ENCODE data around the gene KRTAP19-6. TPM values are rescaled to one million over a fixed set of nuclear protein-coding genes. Genes with fewer than 3 reads are reported as not detected.

The KRTAP19-6 gene
- total and polyA plus RNA-seq, 8 donors, result not detected

DNA sequence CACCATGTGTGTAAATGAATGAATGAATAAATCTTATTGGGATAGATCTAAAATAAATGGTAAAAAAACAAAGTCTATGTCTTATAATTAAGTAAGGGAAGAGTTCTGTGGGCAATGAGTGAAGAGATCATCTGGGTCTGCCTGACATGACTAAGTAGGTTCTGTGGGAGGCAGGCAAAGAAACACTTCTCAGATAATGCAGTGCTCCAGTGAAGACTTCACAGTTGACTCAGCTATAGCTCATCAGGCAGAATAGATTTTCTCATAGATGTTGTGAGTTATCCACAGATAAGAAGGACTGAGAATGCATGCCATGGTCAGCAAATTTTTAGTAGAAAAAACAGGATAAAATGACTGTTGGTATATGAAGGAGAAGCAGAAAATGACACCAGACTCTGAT lies 36.1 kb upstream of the KRTAP19-6 start:
- Histone ChIP-seq H3K27ac (no peak overlapping the region), H3K27me3 (no peaks in the 10 kb centered on the region), H3K36me3 (no peaks in the 10 kb centered on the region), H3K9me3 (no peaks in the 10 kb centered on the region), H3K4me1 (no peaks in the 10 kb centered on the region), H3K4me3 (no peak overlapping the region)
- intact Hi-C loops (cut with DNase I), result no loop called here
- FAIRE-seq (no peak), DNase-seq (no peak), ATAC-seq (no peak)
- TF ChIP-seq CTCF (IDR thresholded peaks at IDR 0.05), result no peak

GRCh38 chr21:30567617-30568016 lies 26.0 kb upstream of the KRTAP19-6 start:
- FAIRE-seq, result no peak
- intact Hi-C loops (cut with DNase I), result no loop called here
- DNase-seq, result no peak
- no peak for ATAC-seq
- Histone ChIP-seq H3K36me3 (no peaks in the 10 kb centered on the region), H3K4me3 (no peak overlapping the region), H3K27ac (no peak overlapping the region), H3K27me3 (no peaks in the 10 kb centered on the region), H3K9me3 (no peaks in the 10 kb centered on the region), H3K4me1 (no peaks in the 10 kb centered on the region)
- TF ChIP-seq CTCF (IDR thresholded peaks at IDR 0.05), result no peak

- no peak overlapping the region for H3K27ac ChIP-seq
- DNase-seq, result no peak
- no peak for ATAC-seq
- no peak for FAIRE-seq
- intact Hi-C loops (cut with DNase I), result no loop called here
- no peaks in the 10 kb centered on the region for H3K4me1 ChIP-seq
- no peak overlapping the region for H3K4me3 ChIP-seq
- no peak for TF ChIP-seq CTCF (IDR thresholded peaks at IDR 0.05)
- H3K9me3 ChIP-seq, result no peaks in the 10 kb centered on the region
- 76 to 85% methylated on average over 2 of the region's 2 CpGs for WGBS, 2 donors
- no peaks in the 10 kb centered on the region for H3K36me3 ChIP-seq
- H3K27me3 ChIP-seq, result no peaks in the 10 kb centered on the region
Observed at GRCh38 chr21:30563630-30564029, 22.0 kb upstream of the KRTAP19-6 start.

- H3K9me3 ChIP-seq, result no peaks in the 10 kb centered on the region
- DNase-seq (no peak), ATAC-seq (no peak), FAIRE-seq (no peak)
- H3K27me3 ChIP-seq, result no peaks in the 10 kb centered on the region
- intact Hi-C loops (cut with DNase I), result no loop called here
- TF ChIP-seq CTCF (IDR thresholded peaks at IDR 0.05), result no peak
- no peak overlapping the region for H3K27ac ChIP-seq
- WGBS, 2 donors, result 52 to 63% methylated on average over 6 of the region's 6 CpGs
- H3K4me1 ChIP-seq, result no peaks in the 10 kb centered on the region
- H3K4me3 ChIP-seq, result no peak overlapping the region
- H3K36me3 ChIP-seq, result no peaks in the 10 kb centered on the region
Observed at GRCh38 chr21:30563072-30563471, 21.4 kb upstream of the KRTAP19-6 start.

DNA sequence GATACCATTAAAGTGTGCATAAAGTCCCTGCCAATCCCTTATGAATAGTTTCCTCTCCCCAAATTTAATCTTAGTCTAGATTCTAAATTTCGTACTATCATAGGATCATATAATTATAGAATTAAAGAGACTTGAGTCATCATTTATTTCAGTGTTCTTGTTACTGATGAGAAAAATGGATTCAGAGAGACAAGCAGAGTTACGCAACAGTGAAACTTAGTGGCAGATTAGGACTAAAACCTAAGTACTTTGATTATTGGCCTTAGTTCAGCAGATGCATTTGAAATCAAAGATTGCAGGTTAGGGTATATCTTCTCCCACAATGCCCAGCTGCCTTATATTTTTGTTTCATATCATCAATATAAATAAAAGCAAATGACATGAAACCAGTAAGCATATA lies 20.3 kb upstream of the KRTAP19-6 start:
- intact Hi-C loops (cut with DNase I), result no loop called here
- H3K4me3 ChIP-seq, result no peak overlapping the region
- WGBS, 2 donors, result 74 to 86% methylated on average over 2 of the region's 2 CpGs
- H3K27me3 ChIP-seq, result no peaks in the 10 kb centered on the region
- no peaks in the 10 kb centered on the region for H3K9me3 ChIP-seq
- TF ChIP-seq CTCF (IDR thresholded peaks at IDR 0.05), result no peak
- FAIRE-seq (no peak), DNase-seq (no peak), ATAC-seq (no peak)
- H3K4me1 ChIP-seq, result no peaks in the 10 kb centered on the region
- no peaks in the 10 kb centered on the region for H3K36me3 ChIP-seq
- no peak overlapping the region for H3K27ac ChIP-seq

All from pancreas (tissue), 10 donors.